SH-SY5Y (cell line): ENCODE results near the gene ATP4A.

Source experiments
- GATA2 ChIP-seq: IDR thresholded peaks from 2 replicates; pipeline ENCODE4 v1.6.1; 2011; ENCODE audit warnings: mild to moderate bottlenecking, low read depth, low read length
- GATA3 ChIP-seq: IDR thresholded peaks from 2 replicates; pipeline ENCODE4 v1.6.1; 2011; ENCODE audit warnings: low read depth, mild to moderate bottlenecking, low read length, moderate library complexity

Gene ATP4A

DNA sequence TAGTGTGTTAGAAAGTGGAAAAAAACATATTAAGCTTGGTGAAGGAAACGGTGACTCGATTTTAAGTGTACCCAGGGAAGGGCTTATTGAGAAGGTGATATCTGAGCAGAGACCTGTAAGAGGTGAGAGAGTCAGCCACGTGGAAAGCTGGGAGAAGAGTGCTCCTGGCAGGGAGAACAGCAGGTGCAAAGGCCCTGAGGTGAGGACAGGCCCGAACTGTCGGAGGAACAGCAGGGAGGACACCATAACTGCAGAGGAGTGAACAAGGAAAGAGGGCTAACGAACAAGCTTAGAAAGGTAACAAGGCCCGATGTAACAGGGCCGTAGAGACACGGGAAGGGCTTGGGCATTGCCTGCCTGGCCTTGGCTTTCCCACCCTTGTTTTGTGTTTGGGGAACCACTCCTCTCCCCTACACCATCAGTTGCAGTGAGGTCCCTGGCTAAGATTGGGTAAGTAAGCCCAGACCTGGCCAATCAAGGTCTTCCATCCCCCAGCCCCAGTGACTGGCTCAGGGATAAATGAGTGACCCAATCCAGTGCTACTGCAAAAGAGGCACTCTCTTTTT lies 7.3 kb downstream of the ATP4A start:
- TF ChIP-seq GATA2 (no peak), GATA3 (no peak)

DNA sequence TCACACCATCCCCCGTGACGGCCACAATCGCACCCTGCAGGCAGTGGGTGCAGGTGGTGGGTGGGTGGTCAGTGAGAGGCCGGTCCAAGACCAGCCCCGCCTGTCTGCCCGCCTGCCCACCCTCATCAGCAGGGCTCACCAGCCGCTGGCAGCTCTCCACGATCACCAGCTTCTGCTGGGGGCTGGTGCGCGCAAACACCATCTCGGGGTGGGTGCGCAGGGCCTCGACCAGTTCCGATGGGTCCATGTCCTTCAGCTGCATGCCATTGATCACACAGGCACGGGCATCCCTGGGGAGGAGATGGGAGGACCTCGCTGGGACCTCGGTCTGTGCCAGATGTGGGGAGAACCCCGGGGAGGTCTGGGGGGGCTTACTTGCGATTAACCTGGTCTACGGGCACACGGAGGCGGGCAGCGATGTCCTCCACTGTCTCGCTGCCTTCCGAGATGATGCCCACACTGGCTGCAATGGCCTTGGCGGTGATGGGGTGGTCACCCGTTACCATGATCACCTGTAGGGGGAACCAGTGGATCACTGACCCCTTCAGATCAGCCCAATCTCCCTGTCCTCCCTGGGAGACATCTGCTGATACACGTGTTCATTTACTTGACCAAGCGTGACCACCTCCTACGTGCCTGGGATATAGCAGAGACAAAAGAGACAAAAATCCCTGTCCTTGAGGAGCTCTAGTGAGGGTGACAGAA lies 8.0 kb downstream of the ATP4A start:
- TF ChIP-seq GATA3 (no peak), GATA2 (no peak)

DNA sequence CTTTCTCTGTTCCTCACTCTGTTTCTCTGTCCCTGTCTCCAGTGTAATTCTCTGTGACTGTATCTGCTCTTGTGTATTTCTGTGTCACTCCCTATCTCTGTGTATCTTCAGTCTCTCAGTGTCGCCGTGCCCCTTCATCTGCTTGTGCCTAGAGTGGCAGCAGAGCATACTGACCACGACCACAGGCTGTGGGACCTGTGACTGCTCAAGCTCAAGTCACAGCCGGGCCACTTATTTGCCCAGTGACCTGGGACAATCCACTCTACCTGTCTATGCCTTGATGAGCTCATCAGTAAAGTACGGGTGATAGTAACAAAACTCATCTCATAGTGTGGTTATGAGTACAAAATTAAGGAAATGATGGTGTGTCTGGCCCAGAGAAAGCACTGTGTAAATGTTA lies 9.4 kb downstream of the ATP4A start:
- TF ChIP-seq GATA2 (no peak), GATA3 (no peak)

DNA sequence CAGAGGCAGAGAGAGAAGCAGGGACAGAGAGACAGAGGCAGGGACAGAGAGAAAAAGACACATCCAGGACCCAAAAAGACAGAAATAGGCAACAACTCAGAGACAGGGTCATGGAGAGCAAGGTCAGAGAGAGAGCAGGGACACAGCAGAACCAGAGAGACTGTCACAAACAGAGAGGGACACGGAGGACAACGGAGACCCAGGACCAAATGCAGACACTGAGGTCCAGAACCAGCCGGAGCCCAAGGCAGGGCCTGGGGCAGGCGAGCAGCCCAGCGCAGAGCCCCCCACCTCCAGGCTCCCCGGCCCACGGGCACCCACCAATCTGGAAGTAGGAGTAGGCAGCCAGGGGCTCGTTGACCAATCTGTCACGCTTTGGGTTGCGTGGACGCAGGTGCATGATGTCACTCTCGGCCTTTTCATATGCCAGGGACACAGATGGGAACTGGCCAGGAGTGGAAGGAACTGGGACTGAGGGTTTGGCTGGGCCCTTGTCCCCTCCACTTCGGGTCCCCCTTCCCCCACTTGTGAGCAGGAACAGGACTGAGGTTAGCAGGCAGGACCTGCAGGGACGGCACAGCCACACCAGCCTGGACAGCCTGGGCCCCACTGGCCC lies 10.0 kb downstream of the ATP4A start:
- TF ChIP-seq GATA2: no peak
- no peak for TF ChIP-seq GATA3

DNA sequence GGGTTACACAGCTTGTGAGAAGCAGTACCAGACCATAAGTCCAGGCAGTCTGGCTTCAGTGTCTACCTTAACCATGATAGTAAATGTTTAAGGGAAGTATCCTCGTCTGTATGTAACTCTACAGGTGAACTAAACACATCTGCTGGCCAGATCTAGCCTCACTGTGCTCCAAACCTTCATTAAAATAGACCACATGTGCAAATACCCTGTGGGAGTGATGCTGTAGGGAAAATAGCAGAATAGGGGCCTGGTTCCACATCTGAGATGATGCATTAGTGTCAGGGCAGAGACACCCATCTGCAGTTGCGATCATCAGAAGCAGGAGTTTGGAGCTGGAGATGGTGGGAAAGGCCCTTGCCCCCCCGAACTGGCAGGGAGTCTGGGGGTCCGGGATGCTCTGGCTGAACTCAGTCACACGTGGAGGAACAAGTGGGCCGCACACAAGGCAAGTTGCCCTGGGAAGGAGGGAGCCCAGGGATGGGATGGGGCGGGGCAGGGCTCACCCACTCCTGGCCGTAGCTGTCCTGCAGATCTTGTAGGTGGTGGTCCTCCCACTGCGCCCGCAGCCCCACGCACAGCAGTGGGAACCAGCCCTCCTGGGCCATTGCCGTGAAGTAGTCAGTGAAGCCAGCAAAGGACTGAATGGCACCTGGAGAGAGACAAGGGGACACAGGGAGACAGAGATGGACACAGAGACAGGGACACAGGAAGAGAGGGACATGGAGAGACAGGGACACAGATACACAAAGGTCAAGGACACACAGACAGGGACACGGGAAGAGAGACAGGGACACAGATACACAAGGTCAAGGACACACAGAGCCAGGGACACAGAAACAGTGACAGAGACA lies 10.7 kb downstream of the ATP4A start:
- TF ChIP-seq GATA2: no peak
- no peak for TF ChIP-seq GATA3

DNA sequence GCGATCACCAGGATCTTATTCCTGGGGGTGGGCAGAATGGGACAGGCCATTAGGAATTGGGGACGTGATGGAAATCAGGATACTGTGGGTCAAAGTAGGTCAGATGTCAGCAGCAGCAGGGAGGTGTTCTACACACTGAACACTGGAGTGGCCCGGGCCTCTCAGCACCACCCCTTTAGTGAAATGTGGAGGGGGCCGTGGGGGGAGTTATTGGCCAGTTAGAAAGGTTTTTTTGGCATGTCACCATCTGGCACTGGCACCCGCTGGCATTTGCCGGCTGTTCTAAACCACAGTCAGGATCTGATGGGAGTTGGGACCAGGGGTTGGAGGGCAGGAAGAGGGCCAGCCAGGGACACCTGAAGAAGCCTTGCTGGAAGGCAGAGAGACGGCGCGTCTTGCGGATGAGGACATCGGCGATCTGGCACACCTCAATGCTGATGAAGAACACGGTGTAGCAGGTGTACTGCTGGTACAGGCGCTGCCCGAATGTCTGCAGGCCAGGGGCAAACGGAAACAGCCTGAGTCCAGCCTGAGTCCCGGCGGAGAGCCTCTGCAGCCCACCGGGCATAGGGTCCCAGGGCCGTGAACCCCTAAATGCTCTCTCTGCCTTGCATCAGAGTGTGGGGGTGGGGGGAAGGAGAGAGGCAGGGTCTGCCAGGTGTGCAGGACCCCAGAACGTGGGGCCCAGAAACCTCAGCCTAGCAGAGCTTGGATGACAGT lies 12.2 kb downstream of the ATP4A start:
- TF ChIP-seq GATA3 (no peak), GATA2 (no peak)

DNA sequence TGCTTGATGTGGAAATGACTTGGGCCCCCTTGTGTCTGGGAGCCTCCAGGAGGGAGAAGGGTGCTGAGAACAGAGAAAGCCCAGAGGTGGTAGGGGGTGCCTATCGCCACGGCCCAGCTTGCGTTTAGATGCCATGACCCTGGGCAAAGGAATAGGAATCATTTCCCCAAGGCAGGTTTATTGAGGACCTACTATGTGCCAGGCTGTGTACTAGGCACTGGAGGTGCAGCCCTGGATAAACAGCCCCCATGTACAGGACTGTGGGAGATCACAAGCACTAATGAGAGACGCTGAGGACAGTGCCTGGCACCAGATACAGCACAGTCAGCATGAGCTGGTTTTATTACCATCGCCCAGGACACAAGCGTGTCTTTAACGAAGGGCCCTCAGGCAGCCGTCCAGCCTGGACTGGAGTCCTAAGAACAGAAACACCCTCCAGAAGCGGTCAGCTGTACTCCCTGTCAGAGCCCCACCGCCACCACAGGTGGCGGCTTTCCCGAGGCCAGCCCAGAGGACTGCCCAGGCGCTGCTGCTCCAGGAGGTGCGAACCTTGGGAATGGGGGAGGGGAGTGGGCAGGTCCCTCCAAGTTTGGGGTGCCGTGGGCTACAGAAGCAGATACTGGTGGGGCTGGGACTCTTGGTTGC lies 13.5 kb downstream of the ATP4A start:
- TF ChIP-seq GATA2 (no peak), GATA3 (no peak)

DNA sequence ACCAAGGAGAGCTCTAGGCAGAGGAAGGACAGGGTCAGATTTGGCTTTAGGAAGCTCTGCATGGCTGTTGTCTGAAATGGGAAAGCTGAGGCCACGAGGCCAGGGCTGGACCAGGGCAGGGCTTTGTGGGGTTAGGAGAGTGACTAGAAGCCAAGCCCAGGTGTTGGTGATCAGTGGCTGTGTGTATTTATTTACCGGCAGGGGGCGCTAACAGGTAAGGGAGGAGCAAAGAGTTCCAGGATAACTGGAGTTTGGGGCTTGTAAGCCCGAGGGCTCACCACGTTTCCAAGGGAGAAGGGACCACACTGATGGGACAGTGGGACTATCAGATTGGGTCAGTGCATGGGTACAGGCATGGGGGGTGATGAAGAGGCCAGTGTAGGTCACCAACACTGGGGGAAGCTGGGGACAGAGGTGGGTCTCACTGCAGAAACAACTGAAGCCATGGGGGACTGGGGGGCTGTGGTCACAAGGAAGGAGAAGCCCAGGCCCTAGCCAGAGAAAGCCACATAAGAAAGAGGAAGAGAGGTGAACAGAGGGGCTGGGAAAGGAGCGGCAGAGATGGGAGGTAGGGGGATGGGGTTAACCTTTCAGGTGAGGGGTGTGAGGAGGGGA lies 14.2 kb downstream of the ATP4A start:
- TF ChIP-seq GATA2 (no peak), GATA3 (no peak)

DNA sequence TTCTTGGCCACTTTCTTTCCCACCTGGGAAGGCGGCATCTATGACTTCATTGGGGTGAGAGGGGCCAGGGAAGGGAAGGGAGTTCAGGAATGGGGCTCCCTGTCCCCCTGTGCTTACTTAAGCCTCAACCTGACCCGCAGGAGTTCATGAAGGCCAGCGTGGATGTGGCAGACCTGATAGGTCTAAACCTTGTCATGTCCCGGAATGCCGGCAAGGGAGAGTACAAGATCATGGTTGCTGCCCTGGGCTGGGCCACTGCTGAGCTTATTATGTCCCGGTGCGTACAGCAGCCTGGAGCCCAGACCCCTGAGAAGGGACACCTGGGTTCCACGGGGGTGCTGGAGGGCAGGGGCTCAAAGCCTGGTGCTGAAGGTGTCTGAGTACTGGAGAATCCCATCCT lies 16.9 kb downstream of the ATP4A start:
- no peak for TF ChIP-seq GATA2
- TF ChIP-seq GATA3: no peak

DNA sequence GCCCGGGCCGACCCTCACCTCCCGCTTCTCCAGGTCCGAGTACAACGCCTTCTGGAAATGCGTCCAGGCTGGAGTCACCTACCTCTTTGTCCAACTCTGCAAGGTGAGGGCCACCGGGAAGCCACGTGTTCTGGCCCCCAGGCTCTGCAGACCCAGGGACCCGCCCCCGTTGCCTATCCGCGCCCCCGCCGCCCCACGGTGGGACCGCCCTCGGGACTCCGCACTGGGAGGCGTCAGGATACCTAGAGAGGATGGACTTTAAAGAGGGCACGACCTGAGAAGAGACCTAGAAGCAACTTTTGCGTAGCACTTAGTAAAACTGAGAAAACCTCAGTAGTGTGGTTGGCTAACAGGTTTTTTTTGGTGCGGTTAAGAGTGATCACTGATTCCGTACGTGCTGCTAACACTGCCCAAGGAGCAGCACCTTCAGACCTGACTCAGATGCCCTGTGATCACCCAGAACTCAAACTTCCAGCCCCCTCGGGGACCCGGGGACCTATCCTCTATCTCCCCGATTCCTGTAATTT lies 17.5 kb downstream of the ATP4A start:
- TF ChIP-seq GATA2 (no peak), GATA3 (no peak)

DNA sequence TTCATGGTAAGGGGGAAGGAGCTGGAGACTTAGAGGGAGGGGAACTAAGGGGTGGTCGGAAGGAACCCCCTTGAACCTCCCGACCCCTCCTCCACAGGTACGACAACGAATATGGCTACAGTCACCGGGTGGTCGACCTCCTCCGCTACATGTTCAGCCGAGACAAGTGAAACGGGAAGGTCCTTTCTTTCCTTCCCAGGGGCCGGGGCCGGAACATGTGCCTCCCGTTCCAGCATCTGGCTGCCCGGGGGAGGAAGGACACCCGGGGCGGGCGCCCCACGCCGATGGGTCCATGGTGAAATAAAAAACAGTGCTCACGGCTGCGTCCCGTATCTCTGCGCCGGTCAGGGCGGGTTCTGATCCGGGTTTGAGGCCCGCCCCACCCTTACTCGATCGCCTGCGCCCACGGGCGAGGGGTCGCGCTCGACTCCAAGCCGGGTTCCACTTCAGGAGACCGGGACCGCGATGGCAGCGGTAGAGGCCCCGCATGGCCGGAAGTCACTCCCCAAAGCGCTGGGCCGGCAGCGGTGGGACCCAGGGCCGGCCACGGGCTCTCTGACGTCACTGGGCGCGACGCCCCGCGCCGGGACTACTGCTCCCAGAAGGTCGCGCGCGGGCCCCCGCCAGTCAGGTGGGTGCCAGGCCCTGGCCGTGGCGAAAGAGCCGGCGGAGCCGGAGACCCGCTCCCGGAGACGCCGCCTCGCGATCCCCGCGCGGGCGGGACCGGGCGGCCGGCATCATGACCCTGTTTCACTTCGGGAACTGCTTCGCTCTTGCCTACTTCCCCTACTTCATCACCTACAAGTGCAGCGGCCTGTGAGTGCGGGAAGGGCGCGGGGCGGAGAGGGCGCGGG lies 18.2 kb downstream of the ATP4A start, which contains the start of gene TMEM147:
TMEM147 (plus strand) TSS at position 626 of the 854 bp plus-strand sequence; CDS start at position 740, 114 bp downstream.
- no peak for TF ChIP-seq GATA2
- TF ChIP-seq GATA3: no peak

DNA sequence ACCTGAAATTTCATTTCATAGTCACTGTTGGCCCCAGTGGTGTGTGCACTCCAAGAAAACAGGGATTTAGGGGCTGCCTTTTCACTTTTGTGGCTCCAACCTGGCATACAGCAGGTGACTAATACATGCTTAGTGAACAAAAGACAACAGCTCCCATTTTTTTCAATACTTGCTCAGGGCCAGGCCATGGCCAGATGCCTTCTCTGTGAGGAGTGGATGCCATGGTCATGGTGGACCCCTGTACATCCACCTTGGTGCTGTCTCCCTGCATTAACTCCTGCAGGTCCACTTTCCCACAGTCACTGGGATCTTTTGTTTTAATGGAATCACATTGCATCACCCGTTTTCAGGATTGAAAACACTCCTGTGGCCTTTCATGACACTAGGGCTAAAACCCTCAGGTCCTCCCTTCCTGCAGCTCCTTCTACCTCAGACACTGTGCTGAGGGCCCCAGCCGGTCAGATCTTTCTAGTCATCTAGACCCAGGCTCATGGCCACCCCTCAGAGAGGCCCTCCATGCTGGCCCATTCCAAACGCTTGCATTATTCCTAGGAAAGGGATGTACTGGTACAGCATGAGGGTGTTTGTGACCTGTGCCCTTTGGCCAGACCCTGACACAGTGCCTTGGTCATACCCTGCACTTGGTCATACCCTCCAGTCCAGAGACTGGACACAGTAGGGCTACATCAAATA lies 19.2 kb downstream of the ATP4A start:
- TF ChIP-seq GATA2 (no peak), GATA3 (no peak)
